ENCODE measurements around the gene TYMS.

Gene TYMS

DNA sequence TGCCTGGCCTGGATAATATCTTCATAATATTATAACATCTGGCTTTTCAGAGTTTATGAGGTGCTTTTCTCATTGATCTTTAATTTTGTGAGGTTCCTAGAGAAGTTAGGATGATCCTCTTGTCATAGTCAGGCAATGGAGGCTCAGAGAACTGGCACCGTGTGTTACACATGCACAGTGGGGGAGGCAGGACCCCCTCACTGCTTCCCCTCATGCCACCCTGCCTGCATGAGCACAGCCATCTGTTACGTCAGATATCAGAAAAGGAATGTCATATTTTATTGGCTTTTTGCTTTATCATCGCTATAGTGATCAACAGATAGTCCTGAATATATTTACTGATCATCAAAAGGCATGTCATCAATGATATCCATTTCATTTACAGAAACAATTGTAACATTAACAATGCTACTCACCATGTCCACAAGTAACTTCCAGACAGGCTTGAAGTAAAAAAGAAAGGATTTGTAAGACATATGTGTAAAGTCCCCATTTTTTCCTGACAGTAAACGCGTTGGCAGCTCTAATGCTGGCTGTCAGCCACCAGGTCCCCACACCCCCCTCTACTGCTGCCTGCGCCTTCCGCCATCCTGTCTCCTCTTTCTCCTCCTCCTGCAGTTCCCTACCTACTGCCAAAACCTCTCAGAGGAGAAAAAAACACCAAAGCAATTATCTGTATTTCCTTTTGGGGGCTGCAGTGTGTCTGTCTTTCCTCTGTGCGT is 36.2 kb downstream of the TYMS start:
- Histone ChIP-seq H3K27me3 (ENCODE audit: insufficient read depth, low read length, poor library complexity) (no peaks in the 10 kb centered on the region), H2BK120ac (ENCODE audit: low read depth, low read length) (no peak overlapping the region), H3K23ac (ENCODE audit: low read length) (no peak overlapping the region), H3K27ac (ENCODE audit: low read depth, low read length) (no peak overlapping the region), H3K79me2 (ENCODE audit: control insufficient read depth, insufficient read depth, low read length) (no peaks in the 10 kb centered on the region), H3K4me2 (ENCODE audit: low read length) (no peak overlapping the region), H3K9ac (ENCODE audit: low read length) (no peak overlapping the region), H4K8ac (ENCODE audit: low read depth, low read length) (no peak overlapping the region), H3K79me1 (ENCODE audit: low read length) (peaks cover 1% of the 10 kb centered on the region), H3K4me3 (ENCODE audit: low read length) (no peak overlapping the region), H3K36me3 (ENCODE audit: control insufficient read depth, insufficient read depth, low read length) (peaks cover 2% of the 10 kb centered on the region), H3K56ac (ENCODE audit: low read length) (no peak overlapping the region), H2AK5ac (ENCODE audit: low read length) (no peak overlapping the region), H3K4me1 (ENCODE audit: control insufficient read depth, low read depth, low read length) (no peaks in the 10 kb centered on the region), H4K5ac (ENCODE audit: low read length) (no peak overlapping the region), H3K18ac (ENCODE audit: low read length) (no peak overlapping the region), H2BK15ac (replicated peaks; ENCODE audit: low read depth) (no peak overlapping the region), H2BK5ac (ENCODE audit: low read length) (no peak overlapping the region), H3K4ac (ENCODE audit: low read depth, low read length) (no peak overlapping the region)
- no CpG with 5 or more reads among the region's 8 CpGs for WGBS (ENCODE audit: extremely low coverage, insufficient coverage, low lambda C conversion rate)
- no peak for DNase-seq

GRCh38 chr18:697012-697411 is 39.6 kb downstream of the TYMS start:
- H3K79me2 ChIP-seq (ENCODE audit: control insufficient read depth, insufficient read depth, low read length): no peaks in the 10 kb centered on the region
- H3K56ac ChIP-seq (ENCODE audit: low read length): no peak overlapping the region
- no peak overlapping the region for H3K4me3 ChIP-seq (ENCODE audit: low read length)
- H2BK5ac ChIP-seq (ENCODE audit: low read length): no peak overlapping the region
- H3K23ac ChIP-seq (ENCODE audit: low read length): no peak overlapping the region
- peaks cover 2% of the 10 kb centered on the region for H3K36me3 ChIP-seq (ENCODE audit: control insufficient read depth, insufficient read depth, low read length)
- no peak overlapping the region for H3K4me2 ChIP-seq (ENCODE audit: low read length)
- H3K79me1 ChIP-seq (ENCODE audit: low read length): peaks cover 1% of the 10 kb centered on the region
- H3K27me3 ChIP-seq (ENCODE audit: insufficient read depth, low read length, poor library complexity): no peaks in the 10 kb centered on the region
- H3K9ac ChIP-seq (ENCODE audit: low read length): no peak overlapping the region
- H3K18ac ChIP-seq (ENCODE audit: low read length): no peak overlapping the region
- H4K8ac ChIP-seq (ENCODE audit: low read depth, low read length): no peak overlapping the region
- H2AK5ac ChIP-seq (ENCODE audit: low read length): no peak overlapping the region
- H4K5ac ChIP-seq (ENCODE audit: low read length): no peak overlapping the region
- H3K27ac ChIP-seq (ENCODE audit: low read depth, low read length): no peak overlapping the region
- H2BK15ac ChIP-seq (replicated peaks; ENCODE audit: low read depth): no peak overlapping the region
- no peaks in the 10 kb centered on the region for H3K4me1 ChIP-seq (ENCODE audit: control insufficient read depth, low read depth, low read length)
- H2BK120ac ChIP-seq (ENCODE audit: low read depth, low read length): no peak overlapping the region
- DNase-seq: no peak
- WGBS (ENCODE audit: extremely low coverage, insufficient coverage, low lambda C conversion rate): no CpG with 5 or more reads among the region's 4 CpGs
- no peak overlapping the region for H3K4ac ChIP-seq (ENCODE audit: low read depth, low read length)

- Histone ChIP-seq H4K5ac (ENCODE audit: low read length) (no peak overlapping the region), H3K27ac (ENCODE audit: low read depth, low read length) (no peak overlapping the region), H3K27me3 (ENCODE audit: insufficient read depth, low read length, poor library complexity) (no peaks in the 10 kb centered on the region), H3K36me3 (ENCODE audit: control insufficient read depth, insufficient read depth, low read length) (peaks cover 2% of the 10 kb centered on the region), H3K4me3 (ENCODE audit: low read length) (no peak overlapping the region), H4K8ac (ENCODE audit: low read depth, low read length) (no peak overlapping the region), H3K4me1 (ENCODE audit: control insufficient read depth, low read depth, low read length) (no peaks in the 10 kb centered on the region), H2BK5ac (ENCODE audit: low read length) (no peak overlapping the region), H3K18ac (ENCODE audit: low read length) (no peak overlapping the region), H2BK120ac (ENCODE audit: low read depth, low read length) (no peak overlapping the region), H2AK5ac (ENCODE audit: low read length) (no peak overlapping the region), H3K9ac (ENCODE audit: low read length) (no peak overlapping the region), H3K4ac (ENCODE audit: low read depth, low read length) (no peak overlapping the region), H2BK15ac (replicated peaks; ENCODE audit: low read depth) (no peak overlapping the region), H3K56ac (ENCODE audit: low read length) (no peak overlapping the region), H3K4me2 (ENCODE audit: low read length) (no peak overlapping the region), H3K79me1 (ENCODE audit: low read length) (peaks cover 1% of the 10 kb centered on the region), H3K79me2 (ENCODE audit: control insufficient read depth, insufficient read depth, low read length) (no peaks in the 10 kb centered on the region), H3K23ac (ENCODE audit: low read length) (no peak overlapping the region)
- no CpG with 5 or more reads among the region's 10 CpGs for WGBS (ENCODE audit: extremely low coverage, insufficient coverage, low lambda C conversion rate)
- DNase-seq: peak; percentile 25
These were observed 40.3 kb downstream of the TYMS start for GRCh38 chr18:697800-698199.

GRCh38 chr18:703213-703967 is 45.9 kb downstream of the TYMS start:
- H3K79me2 ChIP-seq (ENCODE audit: control insufficient read depth, insufficient read depth, low read length): no peaks in the 10 kb centered on the region
- H3K4me1 ChIP-seq (ENCODE audit: control insufficient read depth, low read depth, low read length): no peaks in the 10 kb centered on the region
- H3K27me3 ChIP-seq (ENCODE audit: insufficient read depth, low read length, poor library complexity): no peaks in the 10 kb centered on the region
- H3K9ac ChIP-seq (ENCODE audit: low read length): no peak overlapping the region
- H3K18ac ChIP-seq (ENCODE audit: low read length): no peak overlapping the region
- DNase-seq: no peak
- peaks cover 3% of the 10 kb centered on the region for H3K36me3 ChIP-seq (ENCODE audit: control insufficient read depth, insufficient read depth, low read length)
- no peak overlapping the region for H2AK5ac ChIP-seq (ENCODE audit: low read length)
- H4K5ac ChIP-seq (ENCODE audit: low read length): no peak overlapping the region
- no peak overlapping the region for H3K4me3 ChIP-seq (ENCODE audit: low read length)
- H3K4ac ChIP-seq (ENCODE audit: low read depth, low read length): no peak overlapping the region
- no peak overlapping the region for H3K27ac ChIP-seq (ENCODE audit: low read depth, low read length)
- no peak overlapping the region for H3K56ac ChIP-seq (ENCODE audit: low read length)
- H3K4me2 ChIP-seq (ENCODE audit: low read length): no peak overlapping the region
- peaks cover under 1% of the 10 kb centered on the region for H3K79me1 ChIP-seq (ENCODE audit: low read length)
- no peak overlapping the region for H4K8ac ChIP-seq (ENCODE audit: low read depth, low read length)
- H2BK5ac ChIP-seq (ENCODE audit: low read length): no peak overlapping the region
- H2BK120ac ChIP-seq (ENCODE audit: low read depth, low read length): no peak overlapping the region
- no CpG with 5 or more reads among the region's 8 CpGs for WGBS (ENCODE audit: extremely low coverage, insufficient coverage, low lambda C conversion rate)
- no peak overlapping the region for H2BK15ac ChIP-seq (replicated peaks; ENCODE audit: low read depth)
- H3K23ac ChIP-seq (ENCODE audit: low read length): no peak overlapping the region

DNA sequence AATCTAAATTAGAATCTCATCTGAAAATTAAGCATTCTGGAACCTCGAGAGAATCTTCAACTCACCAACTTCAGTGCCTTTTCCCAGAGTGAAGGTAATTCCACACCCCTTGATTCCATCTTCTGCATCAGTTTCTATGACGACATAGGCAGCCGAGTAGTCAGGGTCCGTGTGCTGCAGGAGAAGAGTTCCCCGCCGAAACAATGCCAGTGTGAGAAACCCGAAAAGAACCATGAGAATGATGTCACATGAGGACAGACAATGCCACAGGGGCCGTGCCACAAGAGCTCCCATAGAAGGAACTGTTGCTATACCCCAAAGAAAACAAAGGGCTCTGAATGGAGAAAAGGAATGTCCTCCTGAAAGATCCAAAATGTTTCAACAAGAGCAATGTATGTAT is 49.0 kb downstream of the TYMS start:
- Histone ChIP-seq H3K79me2 (ENCODE audit: control insufficient read depth, insufficient read depth, low read length) (peaks cover 9% of the 10 kb centered on the region), H3K79me1 (ENCODE audit: low read length) (peaks cover 9% of the 10 kb centered on the region), H2BK120ac (ENCODE audit: low read depth, low read length) (no peak overlapping the region), H3K4me1 (ENCODE audit: control insufficient read depth, low read depth, low read length) (no peaks in the 10 kb centered on the region), H3K4ac (ENCODE audit: low read depth, low read length) (no peak overlapping the region), H3K18ac (ENCODE audit: low read length) (no peak overlapping the region), H2BK15ac (replicated peaks; ENCODE audit: low read depth) (no peak overlapping the region), H3K56ac (ENCODE audit: low read length) (no peak overlapping the region), H2AK5ac (ENCODE audit: low read length) (no peak overlapping the region), H4K8ac (ENCODE audit: low read depth, low read length) (no peak overlapping the region), H2BK5ac (ENCODE audit: low read length) (no peak overlapping the region), H3K9ac (ENCODE audit: low read length) (no peak overlapping the region), H3K4me2 (ENCODE audit: low read length) (no peak overlapping the region), H3K27me3 (ENCODE audit: insufficient read depth, low read length, poor library complexity) (no peaks in the 10 kb centered on the region), H3K23ac (ENCODE audit: low read length) (no peak overlapping the region), H4K5ac (ENCODE audit: low read length) (no peak overlapping the region), H3K27ac (ENCODE audit: low read depth, low read length) (no peak overlapping the region), H3K36me3 (ENCODE audit: control insufficient read depth, insufficient read depth, low read length) (peaks cover 3% of the 10 kb centered on the region), H3K4me3 (ENCODE audit: low read length) (no peak overlapping the region)
- WGBS (ENCODE audit: extremely low coverage, insufficient coverage, low lambda C conversion rate): no CpG with 5 or more reads among the region's 8 CpGs
- DNase-seq: no peak
